HG03064 (cell line): ENCODE data around the gene UBE3C.
"Not testable (repeated sequence)": the region's sequence is repeated elsewhere in the genome, so short reads cannot be mapped to it uniquely, and the experiment has no call there.

Source experiments
- ATAC-seq: cut with Tn5 transposase; IDR thresholded peaks from one replicate; pipeline ENCODE4 v1.9.1; 2021; ENCODE audit warnings: low read depth; ENCODE audit not compliant: unreplicated experiment

UBE3C gene

DNA sequence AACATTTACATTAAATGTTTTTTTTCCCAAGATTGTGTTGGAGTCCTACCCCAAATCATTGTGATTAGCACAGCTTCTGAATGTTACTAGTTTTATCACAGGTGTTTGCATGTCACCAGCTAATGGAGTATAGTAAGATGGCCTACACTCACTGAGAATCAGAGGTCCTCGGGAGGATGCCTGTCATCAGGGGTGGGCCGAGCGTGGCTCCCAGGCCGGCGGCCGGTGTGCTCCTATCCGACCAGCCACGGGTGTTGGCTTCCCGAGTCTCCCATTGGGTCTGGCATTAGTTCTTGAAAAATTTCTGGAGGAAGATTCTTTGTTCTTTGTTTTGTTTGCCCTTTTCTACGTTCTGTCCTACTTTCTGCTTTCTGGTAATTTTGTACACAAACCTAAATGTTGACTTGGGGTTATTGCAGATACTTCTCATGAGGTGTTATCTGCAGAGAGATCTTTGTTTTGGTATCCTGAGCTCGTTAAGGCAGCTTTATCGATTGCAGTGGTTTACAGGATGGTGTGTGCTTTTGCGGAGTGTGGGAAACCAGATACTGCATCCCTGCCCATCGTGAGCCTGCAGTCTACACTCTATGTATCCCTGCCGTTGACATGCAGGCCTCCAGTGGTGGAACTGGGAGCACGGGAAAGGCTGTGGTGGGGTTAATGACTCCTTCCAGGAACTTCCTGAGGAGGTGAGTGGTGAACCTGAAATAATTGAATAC is 130.8 kb downstream of the UBE3C start:
- ATAC-seq, result no peak

DNA sequence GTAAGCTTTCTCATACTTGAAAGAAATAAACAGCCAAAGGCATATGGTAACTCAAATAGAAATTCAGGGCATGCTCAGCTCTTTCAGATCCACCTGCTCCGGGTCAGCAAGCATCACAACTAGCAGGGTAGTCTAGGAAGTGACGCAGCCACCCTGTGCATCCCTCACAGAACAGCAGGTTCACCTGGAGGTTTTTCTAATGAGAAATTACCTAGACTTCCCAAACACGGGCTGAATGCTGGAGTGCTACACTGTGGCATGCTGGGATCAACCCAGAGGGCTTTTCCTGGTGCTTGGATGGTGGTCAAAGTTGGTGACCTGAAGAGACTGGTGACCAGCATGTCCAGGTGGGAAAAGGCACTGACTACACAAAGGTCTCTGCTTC is 131.3 kb downstream of the UBE3C start:
- ATAC-seq, result no peak

DNA sequence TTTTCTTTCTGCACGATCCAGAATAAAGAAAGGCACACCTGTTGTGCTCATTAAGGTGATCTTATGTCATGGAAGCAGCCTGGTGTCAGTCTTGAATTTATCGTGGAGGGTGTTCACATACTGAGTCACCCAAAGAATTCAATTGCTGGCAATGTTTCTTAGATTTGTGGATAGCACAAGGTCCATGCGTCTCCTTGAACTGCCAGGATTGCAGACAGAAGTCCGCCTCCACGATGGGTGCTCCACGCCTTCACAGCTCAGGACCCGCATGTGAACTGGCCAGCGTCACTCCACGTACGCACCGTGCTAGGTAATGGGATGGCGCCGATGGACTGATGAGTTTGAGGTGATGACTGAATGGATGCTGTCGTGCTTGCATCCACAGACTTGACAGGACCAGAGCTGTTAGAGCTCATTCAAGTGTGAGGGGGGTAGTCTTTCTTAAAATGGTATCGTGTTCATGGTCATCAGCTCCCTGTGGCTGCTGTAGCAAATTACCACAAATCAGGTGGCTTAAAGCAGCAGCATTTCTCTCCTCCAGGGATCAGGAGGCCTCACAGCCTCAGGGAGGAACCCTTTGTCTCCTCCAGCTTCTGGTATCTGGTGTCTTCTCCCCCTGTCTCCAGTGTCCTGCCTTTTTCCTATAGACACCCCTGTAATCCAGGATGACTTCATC is 132.7 kb downstream of the UBE3C start:
- ATAC-seq, result no peak

DNA sequence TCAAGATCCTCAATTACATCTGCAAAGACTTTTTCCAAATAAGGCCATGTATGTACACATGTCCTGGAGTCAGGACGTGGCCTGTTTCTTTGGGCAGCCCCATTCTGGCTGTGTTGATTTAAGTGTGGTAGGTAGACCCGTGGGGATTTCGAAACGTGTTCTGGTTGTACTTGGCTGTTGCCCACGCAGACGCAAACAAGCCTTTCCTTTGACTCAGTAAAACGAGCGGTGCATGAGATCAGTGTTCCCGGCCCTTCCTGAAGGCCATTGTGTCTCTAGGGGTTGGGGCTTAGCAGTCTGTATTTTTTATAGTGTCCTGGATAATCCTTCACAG is 133.2 kb downstream of the UBE3C start:
- ATAC-seq, result no peak

DNA sequence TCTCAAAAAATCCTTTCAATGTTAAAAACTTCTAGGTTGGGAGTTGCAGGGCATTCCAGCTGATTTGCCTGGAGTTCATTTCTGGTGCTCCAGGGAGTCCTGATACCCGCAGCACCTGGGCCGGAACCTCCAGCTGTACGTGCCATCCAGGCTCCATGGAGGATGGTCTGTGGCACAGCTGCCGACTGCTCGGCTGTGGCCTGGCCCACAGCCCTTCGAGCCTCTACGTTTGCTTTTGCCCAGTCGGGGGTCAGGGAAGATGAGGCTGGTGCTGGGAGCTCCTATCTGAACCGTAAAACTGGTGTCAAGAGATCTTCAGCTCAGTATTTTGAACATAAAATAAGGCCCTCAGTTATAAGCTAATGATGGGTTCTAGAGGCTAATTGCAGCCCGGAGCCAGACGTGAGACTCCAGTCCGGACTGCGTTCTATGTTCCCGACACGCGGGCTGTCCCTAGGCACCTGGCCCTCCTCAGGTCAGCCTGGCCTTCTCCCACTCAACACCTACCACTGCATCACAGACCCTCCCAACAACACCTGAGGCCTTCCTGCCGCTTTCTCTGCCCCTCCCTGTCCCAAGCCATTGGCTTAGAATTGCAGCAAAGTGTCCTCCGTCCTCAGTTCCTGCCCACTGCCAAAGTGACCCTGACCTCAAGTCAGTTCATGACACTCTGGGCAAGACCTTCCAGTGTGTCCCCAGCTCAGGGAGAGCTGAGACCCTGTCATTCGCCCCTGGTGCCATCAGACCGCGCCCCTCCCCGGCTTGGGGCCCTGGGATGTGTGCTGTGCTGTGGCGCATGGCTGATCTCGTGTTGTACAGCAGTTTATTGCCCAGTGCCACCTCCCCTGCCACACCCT is 133.9 kb downstream of the UBE3C start:
- ATAC-seq, result no peak

DNA sequence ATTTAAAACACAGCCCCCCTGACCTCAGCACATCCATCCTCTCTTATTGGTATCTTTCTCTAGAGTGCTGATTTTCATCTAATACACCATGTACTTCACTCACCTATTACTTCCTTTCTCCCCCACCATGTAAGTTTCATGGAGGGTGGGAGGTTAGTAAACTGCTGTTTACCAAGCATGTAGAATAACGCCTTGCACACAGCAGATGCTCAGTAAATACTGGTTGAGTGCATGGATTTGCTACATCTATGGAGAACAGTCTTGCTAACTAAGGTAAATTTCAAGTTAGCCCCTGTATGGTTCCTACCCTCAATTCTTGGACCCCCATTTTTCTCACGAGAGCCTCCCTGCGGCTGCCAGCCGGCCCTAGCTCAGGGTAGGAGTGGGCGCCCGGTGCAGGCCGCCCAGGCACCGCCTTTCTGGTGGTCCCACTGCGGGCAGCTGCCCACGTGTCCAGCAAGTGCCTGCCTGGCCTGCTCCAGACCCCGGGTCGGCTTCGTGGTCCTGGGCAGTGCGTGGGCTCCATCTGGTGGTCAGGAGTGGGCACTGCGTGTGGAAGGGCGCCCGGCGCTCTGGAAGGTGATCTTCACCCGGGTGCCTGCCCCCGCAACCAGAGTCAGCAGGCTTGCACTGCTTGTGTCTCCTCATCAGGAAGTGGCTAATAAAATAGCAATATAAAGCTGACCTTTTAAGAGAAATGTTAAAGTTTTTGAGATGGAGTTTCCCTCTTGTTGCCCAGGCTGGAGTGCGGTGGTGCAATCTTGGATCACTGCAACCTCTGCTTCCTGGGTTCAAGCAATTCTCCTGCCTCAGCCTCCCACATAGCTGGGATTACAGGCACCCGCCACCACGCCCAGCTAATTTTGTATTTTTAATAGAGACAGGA is 134.7 kb downstream of the UBE3C start:
- peak; percentile 74 for ATAC-seq

DNA sequence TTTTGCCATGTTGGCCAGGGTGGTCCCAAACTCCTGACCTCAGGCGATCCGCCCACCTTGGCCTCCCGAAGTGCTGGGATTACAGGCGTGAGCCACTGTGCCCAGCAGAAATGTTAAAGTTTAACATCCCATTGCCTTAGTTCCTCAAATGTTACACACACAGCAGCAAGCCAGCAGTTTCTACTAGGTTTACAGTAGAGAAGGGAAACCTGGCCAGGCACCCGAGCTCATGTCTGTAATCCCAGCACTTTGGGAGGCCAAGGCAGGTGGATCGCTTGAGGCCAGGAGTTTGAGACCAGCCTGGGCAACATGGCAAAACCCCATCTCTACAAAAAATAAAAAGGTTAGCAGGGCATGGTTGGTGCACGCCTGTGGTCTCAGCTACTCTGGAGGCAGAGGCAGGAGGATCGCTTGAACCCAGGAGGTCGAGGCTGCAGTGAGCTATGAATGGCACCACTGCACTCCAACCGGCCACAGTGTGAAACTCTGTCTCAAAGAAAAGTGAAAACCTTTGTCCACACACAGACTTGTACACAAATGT is 135.4 kb downstream of the UBE3C start:
- not testable (repeated sequence) for ATAC-seq

DNA sequence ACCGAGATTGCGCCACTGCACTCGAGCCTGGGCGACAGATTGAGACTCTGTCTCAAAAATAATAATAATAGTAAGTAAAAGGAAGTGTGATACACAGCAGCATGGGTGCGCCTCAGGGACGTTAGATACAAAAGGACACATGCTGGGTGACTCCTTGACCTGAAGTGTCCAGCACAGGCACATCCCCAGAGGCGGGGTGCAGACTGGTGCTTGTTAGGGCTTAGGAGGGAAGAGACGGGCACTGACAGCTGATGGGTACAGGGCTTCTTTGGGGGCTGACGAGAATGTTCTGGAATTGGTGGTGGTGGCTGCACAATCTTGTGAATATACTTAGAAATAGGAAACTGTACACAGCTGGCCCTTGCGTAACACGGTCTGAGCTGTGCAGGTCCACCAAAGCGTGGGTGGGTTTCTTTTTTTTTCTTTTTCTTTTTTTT is 136.3 kb downstream of the UBE3C start:
- no peak for ATAC-seq

DNA sequence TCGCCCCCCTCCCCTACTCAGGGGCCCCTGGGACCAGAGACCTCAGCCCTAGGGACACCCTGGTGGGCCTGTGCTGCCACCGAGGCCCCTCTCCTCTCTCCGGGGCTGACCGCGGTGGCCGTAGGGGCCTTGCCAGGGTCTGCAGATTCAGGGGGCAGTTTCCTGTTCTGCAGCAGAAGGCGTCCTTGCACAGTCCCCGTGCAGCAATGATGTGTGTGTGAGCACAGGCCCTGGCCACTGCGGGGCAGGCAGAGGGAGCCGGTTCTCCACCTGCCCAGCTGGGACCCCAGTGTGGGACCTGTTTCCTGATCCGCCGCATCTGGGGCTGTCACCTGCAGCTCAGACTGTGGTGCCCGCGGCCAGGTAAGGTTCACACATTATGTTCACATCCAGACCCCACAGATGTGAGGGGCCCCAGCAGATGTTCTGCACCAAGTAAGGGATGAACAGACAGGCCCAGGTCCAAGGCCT is 137.4 kb downstream of the UBE3C start:
- no peak for ATAC-seq

DNA sequence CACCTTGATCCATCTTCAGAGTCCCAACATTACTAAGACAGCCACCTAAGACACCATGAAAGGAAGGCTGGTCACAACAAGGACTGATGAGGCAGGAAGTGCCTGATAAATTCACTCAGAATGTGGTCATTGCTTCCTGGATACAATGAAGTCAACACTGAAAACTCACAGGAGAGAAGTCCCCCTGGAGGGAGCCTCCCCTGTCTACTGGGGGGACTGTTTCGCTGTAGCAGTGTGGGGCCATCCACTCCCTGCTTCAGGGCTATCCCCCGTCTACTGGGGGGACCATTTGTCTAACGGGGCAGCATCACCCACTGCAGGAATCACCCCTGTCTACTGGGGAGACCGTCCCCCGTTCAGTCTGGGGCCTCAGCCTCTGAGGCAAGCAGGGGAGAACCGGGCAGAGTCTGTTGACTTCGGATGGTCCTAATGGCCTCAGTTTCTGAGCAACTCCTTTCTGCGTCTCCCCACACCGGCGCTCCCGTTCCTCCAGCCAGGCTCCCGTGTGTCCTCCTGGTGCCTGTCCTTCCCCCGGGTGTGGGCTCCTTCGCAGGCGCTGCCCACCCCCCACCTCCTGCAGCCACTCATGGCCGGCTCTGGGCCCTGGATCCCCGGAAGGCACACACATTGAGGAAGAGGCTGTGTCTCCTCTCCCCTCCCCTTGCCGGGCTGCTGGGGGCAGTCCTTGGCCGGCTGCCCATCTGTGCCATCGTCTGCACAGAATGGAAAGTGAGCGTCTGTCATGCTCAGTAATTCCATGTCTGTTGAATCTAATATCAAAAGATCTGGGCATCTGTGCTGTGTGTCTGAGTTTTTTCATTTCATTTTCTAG is 138.2 kb downstream of the UBE3C start:
- no peak for ATAC-seq

DNA sequence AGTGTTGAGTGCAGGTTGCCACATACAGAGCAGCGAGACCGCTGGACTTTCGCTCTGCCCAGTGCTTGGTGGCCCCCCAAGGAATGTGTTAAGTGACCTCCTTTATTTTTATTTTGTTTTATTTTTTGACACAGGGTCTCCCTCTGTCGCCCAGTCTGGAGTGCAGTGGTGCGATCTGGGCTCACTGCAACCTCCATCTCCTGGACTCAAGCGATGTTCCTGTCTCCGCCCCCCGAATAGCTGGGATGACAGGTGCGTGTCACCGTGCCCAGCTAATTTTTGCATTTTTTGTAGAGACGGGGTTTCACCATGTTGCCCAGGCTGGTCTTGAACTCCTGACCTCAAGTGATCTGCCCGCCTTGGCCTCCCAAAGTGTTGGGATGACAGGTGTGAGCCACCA is 138.8 kb downstream of the UBE3C start:
- ATAC-seq, result not testable (repeated sequence)

DNA sequence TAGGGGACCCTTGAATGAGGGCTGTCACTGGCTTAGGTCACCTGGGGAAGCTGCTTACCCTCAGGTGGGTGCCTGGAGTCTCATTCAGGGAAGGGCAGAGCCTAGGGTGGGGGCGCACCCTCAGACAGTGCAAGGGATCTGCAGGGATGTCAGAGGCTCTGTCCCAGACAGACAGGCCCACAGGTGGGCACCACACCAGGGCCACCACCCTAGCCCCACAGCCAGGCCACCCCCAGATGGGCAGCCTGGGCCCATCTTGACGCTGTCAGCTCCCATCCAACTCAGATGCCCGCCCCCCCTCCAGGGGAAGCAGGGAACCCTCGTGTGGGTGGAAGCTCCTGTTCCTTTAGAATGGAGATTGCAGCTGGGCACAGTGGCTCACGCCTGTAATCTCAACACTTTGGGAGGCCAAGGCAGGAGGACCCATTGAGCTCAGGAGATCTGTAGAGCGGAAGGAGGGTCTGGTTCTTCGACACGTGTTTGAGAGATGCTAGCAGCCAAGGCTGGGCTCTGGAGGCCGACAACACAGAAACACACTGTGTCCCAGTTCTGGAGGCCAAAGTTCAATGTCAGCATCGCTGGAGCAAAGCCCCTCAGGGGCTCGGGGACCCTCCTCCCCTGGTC is 139.6 kb downstream of the UBE3C start:
- no peak for ATAC-seq

DNA sequence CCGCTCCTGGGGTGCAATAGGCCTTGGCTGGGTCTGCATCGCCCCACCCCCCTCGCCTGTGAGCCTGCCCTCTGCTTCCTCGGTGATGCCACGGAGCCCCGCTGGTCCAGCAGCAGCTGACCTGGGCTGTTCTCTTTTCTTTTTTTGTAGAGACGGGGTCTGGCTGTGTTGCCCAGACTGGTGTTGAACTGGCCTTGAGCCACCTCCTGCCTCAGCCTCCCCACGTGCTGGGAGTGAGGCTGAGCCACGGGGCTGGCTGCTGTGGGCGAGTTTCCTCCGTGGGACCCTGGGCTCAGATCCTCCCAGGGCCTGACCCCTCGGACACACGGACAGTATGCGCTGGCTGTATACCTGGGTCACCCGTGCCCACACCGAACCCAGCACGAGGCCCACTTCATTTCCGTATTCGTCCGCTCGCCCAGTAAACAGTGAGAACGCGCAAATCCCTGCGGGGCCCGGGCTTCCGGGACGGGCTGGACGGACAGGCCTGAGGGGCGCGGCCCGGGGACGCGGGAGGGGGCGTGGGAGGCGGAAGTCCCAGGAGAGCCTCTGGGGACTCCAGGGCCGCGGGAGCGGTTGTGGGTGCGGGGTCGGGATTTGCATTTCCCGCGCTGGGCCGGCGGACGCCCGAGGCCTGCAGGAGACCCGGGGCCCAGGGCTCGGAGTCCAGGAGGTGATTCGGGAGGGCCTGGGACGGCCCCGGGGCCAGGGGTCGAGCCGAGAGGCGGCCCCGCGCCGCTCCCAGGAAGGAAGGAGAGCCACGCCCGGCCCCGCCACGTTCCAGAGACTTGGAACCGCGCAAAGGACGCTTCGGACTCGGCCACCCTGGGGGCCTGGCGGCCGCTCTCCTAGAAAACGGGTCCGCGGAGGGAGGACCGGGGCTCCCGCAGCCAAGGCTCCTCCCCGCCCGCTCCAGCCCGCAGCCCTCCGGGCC is 140.3 kb downstream of the UBE3C start:
- ATAC-seq, result no peak

DNA sequence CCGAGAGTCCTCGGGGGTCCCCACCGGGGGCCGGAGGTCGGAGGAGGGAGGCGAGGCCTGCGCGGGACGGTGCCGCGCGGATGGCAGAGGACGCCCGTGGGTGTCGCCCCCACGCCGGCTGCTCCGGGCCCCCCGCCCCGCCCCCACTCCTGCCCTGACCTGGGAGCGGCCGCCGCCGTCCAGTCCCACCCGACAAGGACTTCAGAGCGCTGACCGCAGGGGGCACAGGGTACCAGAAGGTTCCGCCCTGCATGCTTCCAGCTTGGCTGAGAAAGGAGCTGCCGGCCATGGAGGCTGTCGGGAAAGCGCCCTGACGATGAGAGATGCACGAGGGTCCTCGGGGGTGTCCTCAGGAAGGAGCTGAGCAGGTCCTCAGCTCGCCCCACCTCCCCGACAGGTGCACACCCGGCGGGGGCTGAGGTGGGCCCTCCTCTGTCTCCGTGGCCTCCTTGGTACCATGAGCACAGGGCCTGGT is 141.1 kb downstream of the UBE3C start:
- no peak for ATAC-seq

DNA sequence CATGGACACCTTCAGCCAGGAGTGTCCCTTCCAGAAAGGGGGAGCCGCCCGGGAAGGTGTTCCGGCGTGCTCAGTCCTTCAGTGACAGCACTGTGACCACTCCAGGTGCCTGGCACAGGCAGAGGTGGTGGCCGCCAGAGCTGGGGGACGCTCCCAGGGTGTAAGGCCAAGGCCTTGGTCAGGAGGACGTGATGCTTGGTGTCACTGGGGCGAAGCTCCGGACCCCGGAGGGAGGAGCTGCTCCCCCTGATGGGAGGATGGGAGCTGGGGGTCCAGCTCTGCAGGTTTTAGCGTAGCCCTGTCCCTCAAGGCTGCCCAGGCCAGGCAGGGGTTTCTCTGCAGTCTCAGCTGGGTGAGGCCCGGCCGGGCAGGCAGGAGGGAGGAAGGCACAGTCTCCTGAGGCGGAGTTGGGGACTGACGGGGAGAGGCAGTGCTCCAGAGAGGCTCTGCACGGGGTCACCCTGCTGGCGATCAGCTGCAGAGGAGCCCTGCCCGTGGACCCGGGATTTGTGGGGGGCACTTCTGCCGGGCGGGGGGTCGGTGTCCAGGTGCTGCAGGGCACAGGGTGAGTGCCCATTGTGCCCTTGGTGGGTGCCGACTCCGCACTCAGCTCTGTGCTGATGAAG is 141.6 kb downstream of the UBE3C start:
- no peak for ATAC-seq

DNA sequence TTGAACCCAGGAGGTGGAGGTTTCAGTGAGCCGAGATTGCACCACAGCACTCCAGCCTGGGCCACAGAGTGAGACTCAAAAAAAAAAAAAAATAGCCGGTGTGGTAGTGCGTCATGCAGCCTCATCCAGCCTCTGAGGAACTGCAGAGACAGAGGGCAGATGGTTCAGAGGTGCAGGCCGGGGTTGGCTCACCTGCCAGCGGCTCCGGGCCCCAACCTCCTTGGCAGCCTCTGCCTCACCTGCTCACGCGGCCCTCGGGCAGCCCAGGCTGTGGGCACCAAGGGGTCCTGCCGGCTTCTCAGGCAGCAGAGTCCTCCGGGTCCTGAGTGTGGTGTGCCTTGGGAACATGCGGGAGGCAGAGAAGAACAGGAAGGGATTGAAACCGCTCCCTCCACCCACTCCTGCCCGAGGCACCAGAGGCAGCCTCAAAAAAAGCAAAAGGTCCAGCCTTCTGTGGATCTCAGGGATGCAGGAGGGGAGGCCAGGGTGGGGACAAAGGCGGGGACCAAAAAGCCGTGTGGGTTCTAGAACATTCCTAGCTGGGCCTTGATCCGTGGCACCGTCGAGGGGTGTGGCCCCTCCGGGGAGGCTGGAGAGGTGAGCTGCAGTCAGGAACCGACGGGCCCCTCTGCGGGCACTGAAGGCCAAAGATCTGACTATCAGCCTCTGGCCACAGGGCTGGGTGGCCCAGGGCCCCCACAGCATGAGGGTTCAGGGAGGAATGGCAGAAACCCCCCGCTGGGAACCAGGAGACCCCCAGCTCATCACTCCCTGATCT is 142.7 kb downstream of the UBE3C start:
- no peak for ATAC-seq
